GM12891 (cell line): ENCODE results near the gene ICAM2.

Source experiments
- POLR2A ChIP-seq: IDR thresholded peaks from 2 replicates; pipeline ENCODE4 v1.6.1; 2011; ENCODE audit warnings: low read depth, low read length, control low read depth
- POLR2AphosphoS5 ChIP-seq: IDR thresholded peaks from 2 replicates; pipeline ENCODE4 v1.6.1; 2011; ENCODE audit warnings: low read depth, low read length, control low read depth
- TAF1 ChIP-seq: IDR thresholded peaks from 2 replicates; pipeline ENCODE4 v1.6.1; 2011; ENCODE audit warnings: low read depth, low read length, control low read depth

- TF ChIP-seq POLR2AphosphoS5, result no peak
- TF ChIP-seq TAF1, result no peak
- TF ChIP-seq POLR2A, result no peak
Measured at GRCh38 chr17:64055183-64056142, 35.0 kb upstream of the ICAM2 start.
